H1 (cell line): Measurements from ENCODE around the gene C1GALT1. TPM values are rescaled to one million over a fixed set of nuclear protein-coding genes. Genes with fewer than 3 reads are reported as not detected.

Source experiments
- CTCF ChIA-PET: fragments of 300-600 bp; sonication (Branson Sonifier 250); formaldehyde crosslinking; loops from one replicate; lab custom pipeline; 2021; ENCODE audit not compliant: partially characterized antibody; lab: Charles Lee
- POLR2A ChIA-PET: fragments of 300-600 bp; sonication (Branson Sonifier 250); formaldehyde crosslinking; loops from one replicate; lab custom pipeline; 2021; ENCODE audit warnings: inconsistent platforms; ENCODE audit not compliant: partially characterized antibody; lab: Charles Lee
- DNase-seq, 2 experiments: peaks; one replicate each; pipeline versions ENCODE4 v3.0.0 to v3.0.0-alpha.2; 2010 to 2022; ENCODE audit warnings: low spot score in 2 of 2, low read depth in 1 of 2, mixed read lengths in 1 of 2
- FAIRE-seq: peaks from 2 replicates; lab custom pipeline; 2011; peaks lifted over from hg19 to GRCh38; lab: Jason Lieb, UNC
- H2AFZ ChIP-seq: 2 replicates; pipeline ENCODE4 v1.8.1; 2012; ENCODE audit warnings: low read length, inconsistent platforms
- H2AK5ac ChIP-seq: 2 replicates; pipeline ENCODE4 v1.6.1; 2013; ENCODE audit warnings: low read depth, low read length
- H2BK120ac ChIP-seq: replicated peaks from 2 replicates; pipeline ENCODE3; 2013; ENCODE audit warnings: low read depth, low read length, inconsistent platforms
- H2BK12ac ChIP-seq: 2 replicates; pipeline ENCODE4 v1.6.1; 2013; ENCODE audit warnings: low read depth, low read length
- H2BK15ac ChIP-seq: 2 replicates; pipeline ENCODE4 v1.6.1; 2013; ENCODE audit warnings: low read length
- H2BK20ac ChIP-seq: 2 replicates; pipeline ENCODE4 v1.6.1; 2013; ENCODE audit warnings: low read length
- H2BK5ac ChIP-seq: 2 replicates; pipeline ENCODE4 v1.6.1; 2013; ENCODE audit warnings: low read depth, low read length
- H3K14ac ChIP-seq: 2 replicates; pipeline ENCODE4 v1.6.1; 2013; ENCODE audit warnings: inconsistent platforms; ENCODE audit not compliant: insufficient read length
- H3K18ac ChIP-seq: 2 replicates; pipeline ENCODE4 v1.6.1; 2013; ENCODE audit warnings: low read length; ENCODE audit errors: extremely low read depth
- H3K23ac ChIP-seq: 2 replicates; pipeline ENCODE4 v1.6.1; 2013; ENCODE audit warnings: inconsistent platforms; ENCODE audit not compliant: insufficient read length
- H3K23me2 ChIP-seq: 2 replicates; pipeline ENCODE4 v1.6.1; 2013; ENCODE audit warnings: low read depth, low read length
- H3K27ac ChIP-seq: 2 replicates; pipeline ENCODE4 v1.6.1; 2011; ENCODE audit warnings: low read depth, low read length, inconsistent platforms
- H3K27me3 ChIP-seq, 4 experiments: replicated peaks in 1 of 4; 1 replicate in 1 of 4; 2 replicates in 3 of 4; pipeline versions ENCODE4 v1.6.1 to v1.8.1; 2011 to 2013; ENCODE audit warnings: low read length in 3 of 4, mild to moderate bottlenecking in 3 of 4, inconsistent platforms in 2 of 4, mixed read lengths in 2 of 4, moderate library complexity in 1 of 4; ENCODE audit not compliant: control insufficient read depth in 3 of 4, insufficient read depth in 3 of 4; ENCODE audit errors: extremely low read depth in 1 of 4
- H3K36me3 ChIP-seq, 4 experiments: 2 replicates each; pipeline versions ENCODE4 v1.6.1 to v1.8.1; 2011 to 2013; ENCODE audit warnings: mild to moderate bottlenecking in 4 of 4, low read length in 3 of 4, moderate library complexity in 2 of 4, control low read depth in 1 of 4, inconsistent platforms in 1 of 4; ENCODE audit not compliant: insufficient read depth in 4 of 4, control insufficient read depth in 2 of 4
- H3K4ac ChIP-seq: replicated peaks from 2 replicates; pipeline ENCODE3; 2013; ENCODE audit warnings: low read length, low read depth, mixed read lengths, inconsistent platforms; ENCODE audit not compliant: insufficient read length
- H3K4me1 ChIP-seq, 4 experiments: replicated peaks in 1 of 4; 1 replicate in 1 of 4; 2 replicates in 3 of 4; pipeline versions ENCODE4 v1.6.1 to v1.8.1; 2011 to 2013; ENCODE audit warnings: low read length in 3 of 4, inconsistent platforms in 2 of 4, mixed read lengths in 1 of 4; ENCODE audit not compliant: insufficient read depth in 4 of 4, control insufficient read depth in 3 of 4
- H3K4me2 ChIP-seq, 2 experiments: 2 replicates each; pipeline versions ENCODE4 v1.6.1 to v1.8.1; 2011 to 2013; ENCODE audit warnings: low read depth in 2 of 2, low read length in 2 of 2, control low read depth in 1 of 2, inconsistent platforms in 1 of 2, mild to moderate bottlenecking in 1 of 2; ENCODE audit not compliant: insufficient read depth in 1 of 2
- H3K4me3 ChIP-seq, 4 experiments: fragments of 200-600, 300-600 bp in 1 of 4; sonication (generic), shearing (Covaris generic), sonication (Bioruptor Twin) in 1 of 4; 2 replicates each; pipeline versions ENCODE4 v1.5.1 to v1.8.1; 2011 to 2016; ENCODE audit warnings: low read length in 4 of 4, low read depth in 3 of 4, control low read depth in 2 of 4, inconsistent platforms in 2 of 4, mild to moderate bottlenecking in 2 of 4, mixed read lengths in 1 of 4, moderate library complexity in 1 of 4; ENCODE audit not compliant: insufficient read depth in 2 of 4; ENCODE audit errors: extremely low read depth in 1 of 4
- H3K56ac ChIP-seq: replicated peaks from 2 replicates; pipeline ENCODE3; 2013; ENCODE audit warnings: low read depth, mild to moderate bottlenecking, mixed read lengths, low read length, inconsistent platforms; ENCODE audit not compliant: insufficient read length
- H3K79me1 ChIP-seq: 2 replicates; pipeline ENCODE4 v1.6.1; 2013; ENCODE audit warnings: low read depth, low read length, control low read depth
- H3K79me2 ChIP-seq, 2 experiments: 2 replicates each; pipeline versions ENCODE4 v1.6.1 to v1.8.1; 2012 to 2013; ENCODE audit warnings: low read length in 2 of 2, mild to moderate bottlenecking in 2 of 2, inconsistent platforms in 1 of 2; ENCODE audit not compliant: insufficient read depth in 2 of 2, control insufficient read depth in 1 of 2
- H3K9ac ChIP-seq, 4 experiments: replicated peaks in 1 of 4; 1 replicate in 1 of 4; 2 replicates in 3 of 4; pipeline versions ENCODE4 v1.6.1 to v1.8.1; 2011 to 2013; ENCODE audit warnings: low read depth in 3 of 4, low read length in 3 of 4, control low read depth in 2 of 4, mild to moderate bottlenecking in 2 of 4, moderate library complexity in 2 of 4, inconsistent platforms in 1 of 4; ENCODE audit errors: extremely low read depth in 1 of 4
- H3K9me3 ChIP-seq, 2 experiments: 2 replicates each; pipeline versions ENCODE4 v1.6.1 to v1.8.1; 2012 to 2013; ENCODE audit warnings: mild to moderate bottlenecking in 2 of 2, moderate library complexity in 2 of 2, control low read depth in 1 of 2, inconsistent platforms in 1 of 2, low read depth in 1 of 2, low read length in 1 of 2, mixed read lengths in 1 of 2; ENCODE audit not compliant: insufficient read depth in 2 of 2
- H4K20me1 ChIP-seq, 2 experiments: replicated peaks in 1 of 2; 2 replicates each; pipeline versions ENCODE3 to v1.8.1; 2011 to 2013; ENCODE audit warnings: inconsistent platforms in 2 of 2, low read length in 2 of 2, mild to moderate bottlenecking in 1 of 2; ENCODE audit not compliant: insufficient read depth in 2 of 2, control insufficient read depth in 1 of 2
- H4K5ac ChIP-seq: 2 replicates; pipeline ENCODE4 v1.6.1; 2013; ENCODE audit warnings: low read length, low read depth, mixed read lengths, inconsistent platforms; ENCODE audit not compliant: insufficient read length
- H4K8ac ChIP-seq: 2 replicates; pipeline ENCODE4 v1.8.0; 2013; ENCODE audit warnings: mild to moderate bottlenecking, moderate library complexity, low read length, inconsistent platforms; ENCODE audit not compliant: insufficient read depth; ENCODE audit errors: extremely low read depth
- H4K91ac ChIP-seq: replicated peaks from 2 replicates; pipeline ENCODE3; 2013; ENCODE audit warnings: low read length, mixed read lengths, inconsistent platforms; ENCODE audit not compliant: insufficient read length
- ASH2L ChIP-seq: fragments of 200-600, 300-600 bp; sonication (generic); IDR thresholded peaks from one replicate; pipeline ENCODE4 v1.7.1; 2017; ENCODE audit warnings: low read length
- BACH1 ChIP-seq: IDR thresholded peaks from 2 replicates; pipeline ENCODE4 v1.6.1; 2012; ENCODE audit warnings: low read length, improper control_type of control experiment
- CHD1 ChIP-seq: IDR thresholded peaks from 2 replicates; pipeline ENCODE4 v1.6.1; 2012; ENCODE audit warnings: low read depth, low read length, improper control_type of control experiment
- JUN ChIP-seq: IDR thresholded peaks from 2 replicates; pipeline ENCODE4 v1.6.1; 2011; ENCODE audit warnings: low read depth, mild to moderate bottlenecking, improper control_type of control experiment, low read length
- RAD21 ChIP-seq, 2 experiments: IDR thresholded peaks in 1 of 2; conservative IDR thresholded peaks in 1 of 2; 2 replicates each; pipeline ENCODE4 v1.6.1; 2011; ENCODE audit warnings: low read depth in 2 of 2, low read length in 2 of 2, improper control_type of control experiment in 1 of 2, inconsistent platforms in 1 of 2, mild to moderate bottlenecking in 1 of 2, moderate library complexity in 1 of 2
- SIX5 ChIP-seq: IDR thresholded peaks from 2 replicates; pipeline ENCODE4 v1.6.1; 2011; ENCODE audit warnings: mild to moderate bottlenecking, low read depth, low read length
- WGBS, 2 experiments: shearing (Covaris generic) in 1 of 2; methylation state at CpG; one replicate each; pipeline versions ENCODE4 v1.1.6 to v1.1.7; 2013 to 2015; ENCODE audit warnings: low lambda C conversion rate in 2 of 2, mixed read lengths in 2 of 2, inconsistent platforms in 1 of 2, low coverage in 1 of 2, missing lambda C conversion rate in 1 of 2; ENCODE audit not compliant: insufficient replicate concordance in 2 of 2, insufficient coverage in 1 of 2, insufficient read length in 1 of 2; ENCODE audit errors: extremely low coverage in 1 of 2, missing lambda C conversion rate in 1 of 2; 5-methylcytosine and 5-hydroxymethylcytosine counted together
- polyA plus RNA-seq, 7 experiments: library from polyadenylated mRNA; depleted of rRNA in 3 of 7; stranded (reverse) in 5 of 7; unstranded in 2 of 7; fragments of >200 nt in 5 of 7; fragments of 200-250 nt in 2 of 7; gene quantifications; 1 replicate in 5 of 7; 2 replicates in 1 of 7; 4 replicates in 1 of 7; pipeline versions ENCODE4 v1.2.1 to v1.2.3, GENCODE V29; 2011 to 2013; ENCODE audit warnings: missing spikeins in 2 of 7, mixed read lengths in 2 of 7
- total RNA-seq: library from RNA; stranded (reverse); fragmentation: NEBNext Ultra II Directional; extraction: Animal tissue kit (Norgen Biotek cat#: 25700); gene quantifications from 2 replicates; pipeline ENCODE4 v1.2.1, GENCODE V29; 2021

The C1GALT1 gene
- total and polyA plus RNA-seq, 2 of the 8 experiments (the other 6 are each of a cell fraction or from before 2014, with no cell fraction given): 18.7 to 94.2 TPM

- Histone ChIP-seq H3K4ac (no peak overlapping the region), H3K4me1 (peaks cover 0 to 5% (median 4%) of the 10 kb centered on the region in 4 experiments; a peak in 5 of 7 replicates), H3K4me3 (no peak overlapping the region), H3K14ac (no peak overlapping the region), H2BK20ac (no peak overlapping the region), H2BK12ac (no peak overlapping the region), H4K5ac (no peak overlapping the region), H3K79me2 (peaks cover 4 to 97% of the 10 kb centered on the region in 2 experiments; a peak in 3 of 4 replicates), H3K18ac (no peak overlapping the region), H4K20me1 (peaks cover 1 to 2% of the 10 kb centered on the region in 2 experiments), H3K79me1 (peaks cover 3% of the 10 kb centered on the region; the same call in 1 of the 2 replicates), H2AK5ac (no peak overlapping the region), H4K8ac (no peak overlapping the region), H3K27me3 (no peaks in the 10 kb centered on the region), H3K23me2 (no peaks in the 10 kb centered on the region), H2BK15ac (no peak overlapping the region), H3K27ac (no peak overlapping the region), H3K23ac (no peak overlapping the region), H3K36me3 (peaks cover 0 to 4% (median 0%) of the 10 kb centered on the region in 4 experiments; a peak in 1 of 8 replicates), H3K56ac (no peak overlapping the region), H2AFZ (no peak overlapping the region), H3K9me3 (no peaks in the 10 kb centered on the region), H3K4me2 (no peak overlapping the region), H2BK5ac (no peak overlapping the region), H3K9ac (no peak overlapping the region), H4K91ac (no peak overlapping the region), H2BK120ac (no peak overlapping the region)
- ChIA-PET CTCF (interaction anchor here (0.8 kb wide), 1 partner anchor 45 kb away, joined by 3 read pairs; no protein-coding TSS in a partner anchor), POLR2A (no interaction called here)
- TF ChIP-seq JUN (no peak), ASH2L (no peak), SIX5 (no peak), BACH1 (no peak), CHD1 (no peak), RAD21 (IDR thresholded peaks at IDR 0.05 in 1 of 2, conservative IDR thresholded peaks at IDR 0.05 in 1 of 2; ENCODE audit: low read depth in 2 of 2, low read length in 2 of 2) (no peak)
- 95% methylated on average over 5 of the region's 5 CpGs; no CpG with 5 or more reads in 1 of the 2 experiments for WGBS, 2 experiments
- FAIRE-seq (no peak), DNase-seq (no peak)
These were observed 44.1 kb downstream of the C1GALT1 start for GRCh38 chr7:7226407-7226806.
